NT2/D1 (cell line): ENCODE data around the gene RNF135.

Experiments used
- DNase-seq: peaks from one replicate; pipeline ENCODE4 v3.0.0-alpha.2; 2011; ENCODE audit warnings: low read depth, low spot score
- H3K27me3 ChIP-seq: 2 replicates; pipeline ENCODE4 v1.6.0; 2011; ENCODE audit warnings: mild to moderate bottlenecking; ENCODE audit not compliant: insufficient read length, insufficient read depth
- H3K36me3 ChIP-seq: 2 replicates; pipeline ENCODE4 v1.6.1; 2011; ENCODE audit warnings: mild to moderate bottlenecking, low read length, mixed read lengths; ENCODE audit not compliant: insufficient read depth, insufficient read length
- H3K4me1 ChIP-seq: 2 replicates; pipeline ENCODE4 v1.5.1; 2011; ENCODE audit not compliant: insufficient read depth, insufficient read length
- H3K4me3 ChIP-seq: 2 replicates; pipeline ENCODE4 v1.5.1; 2011; ENCODE audit warnings: low read depth; ENCODE audit not compliant: insufficient read length
- H3K9ac ChIP-seq: 2 replicates; pipeline ENCODE4 v1.6.0; 2011; ENCODE audit warnings: low read depth; ENCODE audit not compliant: insufficient read length
- H3K9me3 ChIP-seq: 2 replicates; pipeline ENCODE4 v1.5.1; 2011; ENCODE audit warnings: mild to moderate bottlenecking, low read length; ENCODE audit not compliant: insufficient read depth
- SUZ12 ChIP-seq: IDR thresholded peaks from 2 replicates; pipeline ENCODE4 v1.6.1; 2011; ENCODE audit not compliant: insufficient read length, insufficient read depth; ENCODE audit errors: extremely low read depth
- YY1 ChIP-seq: IDR thresholded peaks from 2 replicates; pipeline ENCODE4 v1.6.1; 2011; ENCODE audit not compliant: insufficient read length, insufficient read depth
- ZNF274 ChIP-seq: IDR thresholded peaks from 2 replicates; pipeline ENCODE4 v1.6.1; 2011; ENCODE audit warnings: mild to moderate bottlenecking, low read depth, low read length

The RNF135 gene

GRCh38 chr17:30996486-30996885 lies 25.6 kb downstream of the RNF135 start:
- peaks cover 19% of the 10 kb centered on the region for H3K36me3 ChIP-seq
- no peaks in the 10 kb centered on the region for H3K9me3 ChIP-seq
- TF ChIP-seq ZNF274 (no peak), YY1 (no peak), SUZ12 (no peak)
- H3K4me3 ChIP-seq = no peak overlapping the region
- no peaks in the 10 kb centered on the region for H3K4me1 ChIP-seq
- no peaks in the 10 kb centered on the region for H3K27me3 ChIP-seq
- H3K9ac ChIP-seq = no peak overlapping the region
- no peak for DNase-seq

GRCh38 chr17:30997270-30997669 lies 26.4 kb downstream of the RNF135 start:
- no peak for DNase-seq
- Histone ChIP-seq H3K27me3 (no peaks in the 10 kb centered on the region), H3K9ac (no peak overlapping the region), H3K4me3 (no peak overlapping the region), H3K9me3 (no peaks in the 10 kb centered on the region), H3K36me3 (peaks cover 19% of the 10 kb centered on the region), H3K4me1 (no peaks in the 10 kb centered on the region)
- TF ChIP-seq SUZ12 (no peak), YY1 (no peak), ZNF274 (no peak)

GRCh38 chr17:30997842-30998241 lies 27.0 kb downstream of the RNF135 start:
- no peak for DNase-seq

GRCh38 chr17:31002047-31002446 lies 31.2 kb downstream of the RNF135 start:
- Histone ChIP-seq H3K4me3 (no peak overlapping the region), H3K4me1 (no peaks in the 10 kb centered on the region), H3K9ac (no peak overlapping the region), H3K9me3 (no peaks in the 10 kb centered on the region), H3K27me3 (no peaks in the 10 kb centered on the region), H3K36me3 (peaks cover 12% of the 10 kb centered on the region)
- DNase-seq = no peak
- TF ChIP-seq ZNF274 (no peak), YY1 (no peak), SUZ12 (no peak)

More at GRCh38 chr17:30997842-30998241, 27.0 kb downstream of the RNF135 start:
- no peaks in the 10 kb centered on the region for H3K27me3 ChIP-seq
- no peak overlapping the region for H3K4me3 ChIP-seq
- H3K4me1 ChIP-seq = no peaks in the 10 kb centered on the region
- no peak overlapping the region for H3K9ac ChIP-seq
- no peaks in the 10 kb centered on the region for H3K9me3 ChIP-seq
- H3K36me3 ChIP-seq = peaks cover 19% of the 10 kb centered on the region
- TF ChIP-seq ZNF274 (no peak), YY1 (no peak), SUZ12 (no peak)

GRCh38 chr17:31003225-31003866 lies 32.5 kb downstream of the RNF135 start:
- TF ChIP-seq ZNF274 = no peak
- TF ChIP-seq YY1 = no peak
- no peak for TF ChIP-seq SUZ12
- peaks cover 6% of the 10 kb centered on the region for H3K36me3 ChIP-seq

GRCh38 chr17:31004160-31004559 lies 33.3 kb downstream of the RNF135 start:
- Histone ChIP-seq H3K27me3 (peaks cover 20% of the 10 kb centered on the region), H3K9me3 (no peaks in the 10 kb centered on the region), H3K4me1 (no peaks in the 10 kb centered on the region), H3K9ac (no peak overlapping the region), H3K4me3 (no peak overlapping the region), H3K36me3 (no peaks in the 10 kb centered on the region)
- TF ChIP-seq SUZ12 = no peak
- no peak for TF ChIP-seq ZNF274
- no peak for TF ChIP-seq YY1
- DNase-seq = no peak

More at GRCh38 chr17:31003225-31003866, 32.5 kb downstream of the RNF135 start:
- Histone ChIP-seq H3K4me1 (no peaks in the 10 kb centered on the region), H3K27me3 (peaks cover 12% of the 10 kb centered on the region), H3K4me3 (no peak overlapping the region), H3K9ac (no peak overlapping the region), H3K9me3 (no peaks in the 10 kb centered on the region)
- no peak for DNase-seq

- Histone ChIP-seq H3K9me3 (no peaks in the 10 kb centered on the region), H3K4me3 (peak overlapping the region; percentile 47), H3K4me1 (no peaks in the 10 kb centered on the region), H3K36me3 (no peaks in the 10 kb centered on the region), H3K27me3 (peaks cover 27% of the 10 kb centered on the region), H3K9ac (peak overlapping the region; percentile 64)
- no peak for DNase-seq
- TF ChIP-seq SUZ12 (no peak), YY1 (no peak), ZNF274 (no peak)
Observed at GRCh38 chr17:31007695-31008373, 37.0 kb downstream of the RNF135 start.
